ENCODE data around the gene MYOF. TPM values are rescaled to one million over a fixed set of nuclear protein-coding genes. Genes with fewer than 3 reads are reported as not detected.
A peak's percentile ranks its signal among the peaks of the same experiment; 100 is the strongest.

MYOF gene
- total RNA-seq, 2 donors from 2014 or later: 24.3 to 33.0 TPM

DNA sequence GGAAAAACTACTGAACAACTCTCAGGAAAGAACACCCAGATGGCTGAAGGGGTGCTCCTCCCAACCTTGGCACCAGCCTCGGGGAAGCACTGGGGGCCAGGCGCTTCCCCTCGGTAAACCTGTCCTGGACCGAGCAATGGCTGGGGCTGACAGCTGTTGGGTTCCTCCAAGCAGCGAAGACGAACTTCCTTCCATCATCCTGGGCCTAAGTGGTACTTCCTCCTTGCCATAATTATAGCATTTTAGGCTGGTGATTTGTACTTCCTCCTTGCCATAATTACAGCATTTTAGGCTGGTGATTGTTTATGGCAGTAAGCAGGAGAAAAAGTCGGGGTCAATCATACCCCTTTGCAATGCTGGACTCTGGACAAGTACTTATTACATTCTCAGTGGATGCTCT, 69.3 kb downstream of the MYOF start:
- DNase-seq (no peak), ATAC-seq (peak in 1 of 2 donors; percentile 14)
- intact Hi-C loops (cut with DNase I): no loop called here

DNA sequence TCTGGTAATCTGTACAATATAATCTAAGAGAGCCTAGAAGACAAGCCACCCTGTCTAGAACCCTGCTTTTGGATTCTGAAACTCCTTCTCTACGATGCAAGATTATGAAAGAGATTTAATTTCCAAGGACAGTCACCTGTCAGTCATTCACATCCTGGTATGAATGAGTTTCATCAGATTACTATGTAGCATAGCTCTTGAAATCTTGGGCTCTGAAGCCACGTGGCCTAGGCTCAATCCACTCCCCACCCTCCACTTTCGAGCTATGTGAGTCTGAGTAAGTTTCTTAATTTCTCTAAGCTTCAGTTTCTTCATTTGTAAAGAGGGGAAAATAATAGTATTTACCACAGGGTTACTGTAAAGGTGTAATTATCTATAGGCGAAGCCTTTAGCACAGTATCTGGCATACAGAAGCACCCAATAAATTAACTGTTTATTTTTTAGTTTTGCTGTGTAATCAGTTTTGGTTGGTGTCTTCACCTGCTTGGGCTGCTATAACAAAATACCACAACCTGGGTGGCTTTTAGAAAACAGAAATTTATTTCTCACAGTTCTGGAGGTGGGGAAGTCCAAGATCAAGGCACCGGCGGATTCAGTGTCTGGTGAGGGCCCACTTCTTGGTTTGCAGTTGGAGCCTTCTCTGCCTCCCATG, 71.3 kb downstream of the MYOF start:
- intact Hi-C loops (cut with DNase I): no loop called here
- ATAC-seq: no peak
- no peak for DNase-seq

DNA sequence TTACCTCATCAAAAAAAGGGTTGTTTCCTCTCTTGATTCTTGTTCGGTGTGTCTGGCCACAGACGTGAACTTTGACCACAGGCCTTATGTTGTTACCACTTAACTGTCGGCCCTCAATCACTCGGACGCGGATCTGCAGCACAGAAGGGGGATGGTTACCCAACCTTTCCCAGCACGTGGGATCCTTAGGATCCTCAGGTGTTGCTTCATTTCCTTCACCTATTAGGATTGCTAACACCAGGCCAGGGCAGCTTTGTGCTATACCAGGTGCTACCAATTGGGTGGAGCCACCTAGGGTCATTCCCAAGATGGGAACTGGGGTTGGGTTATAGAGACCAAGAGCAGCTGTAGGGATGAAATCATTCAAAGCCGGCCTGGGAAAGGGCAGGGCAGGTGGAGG, 73.4 kb downstream of the MYOF start:
- ATAC-seq (no peak), DNase-seq (no peak)
- intact Hi-C loops (cut with DNase I): no loop called here

DNA sequence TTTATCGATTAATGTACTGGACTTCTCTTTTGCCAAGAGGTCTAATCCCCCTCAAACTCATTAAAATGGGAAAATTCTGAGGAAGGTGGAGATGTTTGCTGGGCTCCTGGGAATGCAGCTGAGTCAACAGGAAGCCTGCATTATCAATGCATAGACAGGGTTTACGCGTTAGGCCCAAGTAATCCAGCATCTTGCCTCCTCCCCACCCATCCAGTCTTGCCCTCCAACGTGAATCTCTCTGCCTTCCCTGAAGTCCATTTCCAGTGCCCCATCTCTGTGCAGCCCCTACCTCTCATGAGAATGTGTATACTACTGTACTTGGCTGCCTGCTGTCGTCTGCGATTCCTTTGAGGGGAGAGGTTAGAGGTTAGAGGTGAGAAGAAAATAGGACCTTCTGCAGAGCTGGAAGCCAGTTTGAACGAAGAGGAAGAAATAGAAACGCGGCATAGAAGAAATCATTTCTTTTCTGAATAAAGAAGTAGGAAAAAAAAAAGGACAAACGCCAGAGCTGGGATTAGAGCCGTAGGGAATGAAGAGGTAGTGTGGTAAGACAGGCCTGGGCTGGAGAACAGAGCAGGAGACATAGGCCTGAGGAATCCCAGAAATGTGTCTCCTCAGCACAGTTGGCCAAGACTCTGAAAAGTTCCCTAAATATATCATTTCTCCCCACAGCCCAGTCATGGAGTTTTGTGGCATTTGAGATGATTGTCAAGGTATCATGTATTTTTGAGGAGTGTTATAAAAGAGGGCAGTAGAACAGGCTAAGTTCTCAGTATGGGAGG, 75.6 kb downstream of the MYOF start:
- intact Hi-C loops (cut with DNase I): no loop called here
- DNase-seq (no peak), ATAC-seq (no peak)

DNA sequence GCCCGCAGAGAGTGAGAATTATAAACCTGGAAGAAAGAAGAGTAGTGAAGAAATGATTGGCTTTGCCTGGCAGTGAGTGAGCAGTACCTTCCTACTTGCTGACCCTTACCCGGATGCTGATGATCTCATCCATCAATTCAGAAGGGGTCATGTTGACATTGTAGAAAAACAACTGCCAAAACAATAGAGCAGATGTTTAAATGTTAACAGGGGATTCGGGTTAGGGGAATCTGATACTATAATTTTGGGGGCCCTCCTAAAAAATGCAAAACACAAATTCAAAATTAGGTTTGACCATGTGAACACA, 78.1 kb downstream of the MYOF start:
- intact Hi-C loops (cut with DNase I): no loop called here
- ATAC-seq (no peak), DNase-seq (no peak)

DNA sequence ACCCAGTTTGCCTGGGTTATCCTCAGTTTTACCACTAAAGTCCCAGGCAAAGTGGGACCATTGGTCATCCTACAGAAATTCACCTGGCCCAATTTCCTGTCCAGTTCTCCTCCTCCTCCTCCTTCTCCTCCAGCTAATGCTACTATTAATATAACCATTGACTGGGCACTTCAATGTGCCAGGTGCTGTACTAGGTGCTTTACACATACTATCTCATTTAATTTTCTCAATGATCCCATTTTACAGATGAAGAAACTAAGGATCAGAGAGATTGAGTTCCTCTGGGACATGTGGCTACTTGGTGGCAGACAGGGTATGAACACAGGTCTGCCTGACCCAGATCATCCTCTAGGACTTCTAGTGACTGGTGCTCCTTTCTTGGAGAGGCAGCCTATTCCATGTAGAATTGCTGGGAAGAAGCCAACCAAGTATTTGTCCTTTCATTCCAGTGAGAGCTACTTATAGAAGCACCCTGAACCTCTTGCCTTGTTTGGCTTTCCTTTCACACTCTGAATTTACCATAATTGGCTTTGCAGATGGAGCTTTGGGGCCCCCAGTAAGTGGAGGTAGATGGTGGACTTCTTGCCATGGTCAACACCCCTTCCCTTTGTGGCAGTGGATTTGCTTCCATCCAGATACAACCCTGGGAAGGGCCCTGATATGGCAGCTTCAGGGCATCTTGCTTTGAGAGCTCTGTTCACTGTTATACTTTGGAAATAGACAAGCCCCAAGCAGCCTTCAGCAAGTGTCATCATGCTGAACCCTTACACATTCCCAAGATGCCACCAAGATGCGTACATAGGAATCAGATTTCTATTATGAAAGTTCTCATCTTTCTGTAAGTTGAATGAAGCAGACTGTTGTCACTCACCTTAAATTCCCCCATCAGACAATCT, 78.7 kb downstream of the MYOF start:
- ATAC-seq (no peak), DNase-seq (no peak)
- intact Hi-C loops (cut with DNase I): no loop called here

DNA sequence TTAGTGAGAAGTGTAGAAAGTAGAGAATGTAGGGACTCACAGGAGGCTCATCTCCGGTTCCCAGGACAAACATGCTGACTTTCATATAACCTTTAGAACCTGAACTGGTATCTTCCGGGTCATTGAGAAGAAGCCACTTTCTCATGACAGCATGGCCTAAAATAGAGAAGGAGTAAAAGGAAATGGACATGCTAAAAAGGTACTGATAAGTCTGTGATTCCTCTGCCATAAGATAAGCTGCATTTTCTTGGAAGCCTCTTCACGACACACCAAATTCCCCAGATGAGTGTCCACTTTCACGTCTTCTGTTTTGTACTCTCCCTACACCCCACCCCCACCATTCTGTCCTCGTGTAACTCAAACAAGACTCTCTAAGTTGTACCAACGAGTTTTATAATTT, 79.9 kb downstream of the MYOF start:
- intact Hi-C loops (cut with DNase I): no loop called here
- no peak for DNase-seq
- ATAC-seq: no peak

DNA sequence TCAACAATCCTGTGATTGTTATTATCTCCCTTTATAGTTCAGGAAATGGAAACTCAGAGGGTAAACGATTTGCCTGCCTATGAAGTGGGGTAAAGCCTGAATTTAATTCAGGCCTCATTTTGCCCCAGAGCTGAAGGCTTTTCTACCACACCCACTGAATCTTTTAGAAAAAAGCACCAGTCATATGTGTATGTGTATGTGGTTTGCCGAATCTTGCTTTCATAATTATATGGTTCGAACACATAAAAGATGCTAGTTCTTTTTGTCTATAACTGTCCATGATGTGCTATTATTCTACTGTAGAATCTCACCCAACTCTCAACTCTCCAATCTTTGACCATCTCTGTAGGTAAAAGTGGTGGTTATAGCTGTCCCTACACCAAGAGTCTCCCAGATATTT, 83.6 kb downstream of the MYOF start:
- intact Hi-C loops (cut with DNase I): no loop called here
- ATAC-seq (no peak), DNase-seq (no peak)

DNA sequence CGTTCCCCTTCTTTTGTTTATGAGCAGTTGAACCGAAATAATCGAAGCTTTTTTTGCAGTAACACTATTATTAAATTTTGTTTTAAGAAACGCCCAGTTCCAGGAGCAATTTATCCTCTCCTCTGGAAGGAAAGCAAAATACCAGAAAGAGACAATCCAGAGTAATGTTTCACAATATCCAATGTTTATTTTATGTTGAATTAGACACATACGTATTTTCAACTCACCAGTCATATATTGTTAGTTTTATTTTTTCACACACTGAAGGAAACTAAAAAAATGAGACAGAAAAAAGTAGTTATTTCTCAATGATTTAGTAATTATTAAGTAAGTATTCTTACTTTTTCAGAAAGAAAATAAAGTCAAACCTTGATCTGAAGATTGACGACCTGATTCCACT, 85.1 kb downstream of the MYOF start:
- DNase-seq (no peak), ATAC-seq (no peak)
- intact Hi-C loops (cut with DNase I): no loop called here

DNA sequence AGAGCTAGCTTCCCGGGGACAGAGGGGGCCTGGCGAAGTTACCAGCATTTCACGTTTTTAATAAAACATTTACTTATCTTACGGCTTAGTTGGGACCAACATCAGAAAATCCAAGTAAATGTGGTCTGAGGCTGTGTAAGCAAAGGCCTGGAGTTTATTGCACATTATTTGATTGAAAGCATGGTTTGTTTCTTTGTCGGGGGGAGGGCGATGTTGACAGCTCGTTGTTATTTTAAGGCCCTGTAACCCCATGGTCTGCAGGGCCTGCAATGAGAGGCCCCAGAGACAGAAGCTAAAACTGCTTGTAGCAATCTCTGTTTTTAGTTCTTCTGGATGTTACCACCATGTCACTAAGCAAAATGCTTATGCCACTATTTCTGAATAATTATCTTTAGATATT, 88.9 kb downstream of the MYOF start:
- intact Hi-C loops (cut with DNase I): no loop called here
- peak in 1 of 2 donors; percentile 34 for ATAC-seq
- DNase-seq: no peak

DNA sequence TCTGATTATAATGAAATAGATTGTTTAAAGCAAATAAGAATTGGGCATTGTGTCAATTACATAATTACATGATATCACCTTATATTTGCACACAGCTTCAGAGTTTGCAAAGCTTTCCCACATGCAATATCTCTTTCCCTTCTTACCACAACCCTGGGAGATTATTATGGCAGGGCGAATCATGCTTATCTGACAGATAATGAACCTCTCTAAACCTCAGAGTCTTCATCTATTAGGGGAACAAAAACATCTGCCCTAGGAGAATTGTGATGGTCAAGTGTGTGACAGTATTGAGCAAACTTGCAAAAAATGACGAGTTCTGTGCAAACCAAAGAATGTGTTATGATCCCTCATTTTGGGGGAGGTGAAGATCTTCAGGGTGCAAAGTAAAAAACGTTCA, 90.0 kb downstream of the MYOF start:
- intact Hi-C loops (cut with DNase I): no loop called here
- ATAC-seq (no peak), DNase-seq (no peak)

DNA sequence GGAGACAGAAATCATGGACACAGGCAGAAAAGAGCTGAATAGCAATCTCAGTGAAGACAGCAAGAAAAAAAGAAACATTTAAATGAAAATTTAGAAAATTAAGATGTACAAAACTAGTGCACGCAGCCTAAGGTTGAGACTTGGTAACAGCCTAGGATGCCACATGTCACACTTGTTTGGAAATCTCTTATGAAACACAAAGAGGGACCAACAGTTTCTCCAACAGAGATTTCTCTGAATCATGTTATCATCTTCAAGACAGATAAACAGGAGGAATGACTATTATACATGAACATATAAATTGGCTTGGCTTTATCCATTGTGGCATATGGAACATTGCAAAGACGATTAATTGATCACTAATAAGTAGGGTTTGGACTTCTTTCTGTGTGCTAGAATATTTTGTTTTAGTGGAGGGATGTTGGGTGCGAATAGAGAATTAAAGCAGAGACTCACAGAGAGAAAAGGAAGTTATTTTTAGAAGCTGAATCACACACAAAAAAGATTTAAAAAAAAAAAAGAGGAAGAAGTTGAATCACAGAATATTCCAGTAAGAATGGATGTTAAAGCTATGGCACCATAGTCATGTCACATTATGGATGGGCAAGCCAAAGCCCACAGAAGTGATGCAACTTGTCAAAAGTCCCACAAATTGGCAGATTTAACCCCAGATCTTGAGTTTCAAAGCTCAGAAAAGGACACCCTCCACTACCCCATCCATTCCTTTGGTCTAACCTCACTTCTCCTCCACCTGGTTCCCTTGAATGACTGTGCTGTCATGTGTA, 91.6 kb downstream of the MYOF start:
- DNase-seq (no peak), ATAC-seq (no peak)
- intact Hi-C loops (cut with DNase I): no loop called here

DNA sequence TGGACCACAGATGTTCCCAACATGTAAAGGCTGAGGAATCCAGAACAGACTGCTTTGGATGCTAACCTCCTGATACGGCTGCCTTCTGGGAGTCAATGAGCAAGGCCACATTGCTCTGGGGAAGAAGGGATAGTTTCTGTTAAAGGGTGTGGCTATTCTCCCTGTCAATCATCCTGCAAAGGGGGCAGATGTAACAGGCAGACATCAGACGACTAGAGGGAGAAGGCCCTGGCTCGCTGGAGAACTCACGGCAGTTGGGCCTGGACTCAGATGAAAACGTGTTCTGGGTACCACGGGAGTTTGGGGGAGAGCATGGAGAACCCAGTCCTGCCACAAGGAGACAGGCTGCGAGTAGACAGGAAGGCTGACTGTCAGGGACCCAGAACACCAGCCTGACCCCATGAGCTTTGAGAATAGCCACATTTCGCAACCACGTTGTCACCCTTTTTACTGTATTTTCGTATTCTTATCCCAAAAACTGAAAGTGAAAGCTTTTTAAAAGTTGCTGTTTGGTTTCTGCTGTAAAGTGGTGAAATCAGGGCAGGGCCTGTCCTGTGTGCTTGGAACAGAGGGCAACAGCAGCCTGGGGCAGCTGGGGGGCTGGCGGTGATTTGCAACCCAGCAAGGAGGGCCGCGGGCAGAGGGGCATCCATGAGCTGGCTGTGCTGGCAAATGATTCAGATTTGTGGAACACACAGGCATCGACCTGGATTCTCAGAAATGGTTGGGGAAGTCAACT, 95.3 kb downstream of the MYOF start:
- peak; percentile 24 to 54 for ATAC-seq
- intact Hi-C loops (cut with DNase I): no loop called here
- peak; percentile 28 for DNase-seq

DNA sequence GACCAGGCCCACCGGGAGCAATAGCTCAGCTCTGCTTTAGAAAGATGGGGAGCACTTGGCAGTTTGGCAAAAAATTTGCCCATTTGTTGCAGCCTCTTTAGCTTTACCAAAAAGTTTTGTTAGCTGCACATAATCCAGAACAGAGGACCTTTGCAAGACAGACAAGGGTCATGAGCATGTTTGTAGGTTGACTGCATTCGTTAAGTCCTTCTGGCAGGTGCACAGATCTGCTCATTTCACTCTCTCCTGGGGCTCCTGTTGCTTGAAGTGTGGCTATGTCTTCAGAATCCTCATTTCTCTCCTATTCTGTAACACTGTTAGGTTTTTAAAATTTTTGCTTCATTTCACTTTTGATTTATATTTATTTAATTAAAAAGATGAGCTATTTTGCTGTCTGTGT, 96.8 kb downstream of the MYOF start:
- intact Hi-C loops (cut with DNase I): no loop called here
- ATAC-seq (no peak), DNase-seq (no peak)

DNA sequence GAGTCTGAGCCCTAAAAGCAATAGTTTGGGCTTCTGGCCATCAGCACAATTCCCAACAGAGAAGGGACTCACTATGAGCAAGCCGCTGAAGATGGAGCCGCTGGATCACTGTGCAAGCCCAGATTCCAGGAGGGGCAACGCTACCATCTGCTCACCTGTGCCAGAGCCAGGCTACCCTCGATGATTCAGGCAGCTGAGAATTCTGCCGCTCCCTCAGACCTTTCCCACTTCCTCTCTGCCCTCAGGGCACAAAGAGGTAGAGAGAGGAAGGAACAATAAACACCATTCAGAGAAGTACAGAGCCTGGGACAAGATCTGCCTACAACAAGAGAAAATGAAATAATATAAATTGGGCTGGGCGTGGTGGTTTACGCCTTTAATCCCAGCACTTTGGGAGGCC, 98.1 kb downstream of the MYOF start:
- ATAC-seq: no peak
- no peak for DNase-seq
- intact Hi-C loops (cut with DNase I): no loop called here

DNA sequence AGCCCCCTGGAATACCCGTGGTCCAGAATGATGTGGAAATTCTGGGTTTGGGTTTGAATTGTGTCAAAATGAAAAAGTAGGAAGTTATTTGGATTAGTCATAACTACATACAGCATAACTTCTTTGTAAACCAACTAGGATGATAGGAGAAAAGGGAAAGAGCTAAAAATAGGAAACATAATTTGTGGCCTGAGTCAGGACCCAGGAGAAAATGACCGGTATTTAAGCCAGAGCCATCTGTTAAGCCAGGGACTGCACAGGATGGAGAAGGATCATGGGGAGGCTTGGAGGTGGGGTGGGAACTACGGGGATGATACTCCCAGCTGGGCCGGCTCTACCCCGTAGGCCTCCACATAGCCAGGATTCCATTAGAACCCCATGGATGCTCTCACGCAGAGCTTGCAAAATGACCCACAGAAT, 98.6 kb downstream of the MYOF start:
- DNase-seq: no peak
- ATAC-seq: peak; percentile 42 to 50
- intact Hi-C loops (cut with DNase I): no loop called here

DNA sequence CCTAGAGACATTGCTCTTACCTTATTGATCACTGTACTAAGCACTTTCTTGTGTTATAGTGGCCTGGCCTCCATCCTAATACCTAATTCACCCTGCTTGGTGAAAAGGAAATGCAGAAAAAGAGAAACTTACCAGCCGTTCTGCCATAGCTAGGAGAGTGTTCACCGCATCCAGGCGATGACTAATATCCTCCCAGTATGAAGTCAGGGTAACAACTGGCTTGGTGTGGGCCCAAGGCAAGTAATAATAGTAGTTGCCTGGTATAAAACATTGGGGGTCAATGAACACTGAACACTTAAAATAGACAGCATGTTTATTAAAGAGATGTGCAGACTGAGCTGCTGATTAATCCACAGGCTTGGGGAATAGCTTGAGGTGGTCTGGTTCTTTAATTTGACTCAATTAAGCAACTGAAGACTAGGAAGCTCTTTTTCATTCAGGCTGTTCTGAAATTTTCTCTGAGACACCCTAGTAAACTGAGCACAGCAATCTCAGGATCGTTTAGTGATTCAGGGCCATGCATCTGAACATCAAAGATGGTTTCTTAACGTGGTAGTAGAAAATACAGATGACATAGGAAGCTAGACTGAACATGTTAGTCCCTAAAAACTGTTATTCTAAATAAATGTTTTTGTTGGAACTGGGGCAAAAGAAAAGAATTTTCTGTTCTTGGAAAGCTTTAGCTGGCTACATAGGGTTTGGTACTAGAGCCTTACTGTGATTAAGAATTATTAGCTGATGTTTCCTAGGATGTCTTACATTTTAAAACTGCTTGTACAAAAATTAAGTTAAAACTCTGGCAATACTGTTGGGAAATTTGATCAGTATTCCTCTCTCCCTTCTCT, 102.2 kb downstream of the MYOF start:
- peak in 1 of 2 donors; percentile 23 for ATAC-seq
- intact Hi-C loops (cut with DNase I): loop anchor here in 1 of 2 donors (5.0 kb wide), 1 partner anchor 102 kb away; the partner anchor contains the start of gene MYOF
- DNase-seq: no peak

Measured in left cardiac atrium (tissue), 4 donors.